RCC 7860 (cell line): ENCODE measurements around the gene PHGDH.
"Not testable (repeated sequence)": the region's sequence is repeated elsewhere in the genome, so short reads cannot be mapped to it uniquely, and the experiment has no call there.

Source experiments
- DNase-seq: peaks from one replicate; pipeline ENCODE4 v3.0.0-alpha.2; 2015; ENCODE audit warnings: low spot score
- FAIRE-seq: peaks from 2 replicates; lab custom pipeline; 2012; peaks lifted over from hg19 to GRCh38; lab: Jason Lieb, UNC

The PHGDH gene

DNA sequence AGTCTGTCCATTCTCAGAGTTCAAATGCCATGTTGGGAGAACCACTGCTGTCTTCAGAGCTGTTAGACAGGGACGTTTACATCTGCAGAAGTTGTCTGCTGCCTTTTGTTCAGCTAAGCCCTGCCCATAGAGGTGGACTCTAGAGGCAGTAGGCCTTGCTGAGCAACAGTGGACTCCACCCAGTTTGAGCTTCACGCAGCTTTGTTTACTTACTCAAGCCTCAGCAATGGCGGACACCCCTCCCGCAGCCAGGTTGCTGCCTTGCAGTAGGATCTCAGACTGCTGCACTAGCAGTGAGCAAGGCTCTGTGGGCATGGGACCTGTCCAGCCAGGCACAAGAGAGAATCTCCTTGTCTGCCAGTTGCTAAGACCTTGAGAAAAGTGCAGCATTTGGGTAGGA, 14.9 kb upstream of the PHGDH start:
- not testable (repeated sequence) for FAIRE-seq, DNase-seq

GRCh38 chr1:119697598-119697997, 14.1 kb upstream of the PHGDH start:
- DNase-seq, result no peak
- no peak for FAIRE-seq

GRCh38 chr1:119700326-119700725, 11.4 kb upstream of the PHGDH start:
- FAIRE-seq (no peak), DNase-seq (no peak)

- FAIRE-seq (no peak), DNase-seq (no peak)
Observed at GRCh38 chr1:119701659-119702058, 10.1 kb upstream of the PHGDH start.

GRCh38 chr1:119702384-119702783, 9.3 kb upstream of the PHGDH start:
- no peak for DNase-seq
- FAIRE-seq, result no peak

- FAIRE-seq (no peak), DNase-seq (no peak)
Observed at GRCh38 chr1:119703666-119704450, 7.9 kb upstream of the PHGDH start.

GRCh38 chr1:119706599-119706998, 5.1 kb upstream of the PHGDH start:
- not testable (repeated sequence) for FAIRE-seq

GRCh38 chr1:119711356-119711803, 354 bp upstream of the PHGDH start:
- FAIRE-seq, DNase-seq: not testable (repeated sequence)

More at GRCh38 chr1:119706599-119706998, 5.1 kb upstream of the PHGDH start:
- DNase-seq, result not testable (repeated sequence)

- no peak for DNase-seq
- FAIRE-seq, result no peak
Observed at GRCh38 chr1:119712342-119713038, 756 bp downstream of the PHGDH start.

GRCh38 chr1:119713039-119713748, 1.5 kb downstream of the PHGDH start:
- FAIRE-seq, result no peak
- DNase-seq, result no peak

GRCh38 chr1:119713749-119714456, 2.2 kb downstream of the PHGDH start:
- no peak for FAIRE-seq
- no peak for DNase-seq

DNA sequence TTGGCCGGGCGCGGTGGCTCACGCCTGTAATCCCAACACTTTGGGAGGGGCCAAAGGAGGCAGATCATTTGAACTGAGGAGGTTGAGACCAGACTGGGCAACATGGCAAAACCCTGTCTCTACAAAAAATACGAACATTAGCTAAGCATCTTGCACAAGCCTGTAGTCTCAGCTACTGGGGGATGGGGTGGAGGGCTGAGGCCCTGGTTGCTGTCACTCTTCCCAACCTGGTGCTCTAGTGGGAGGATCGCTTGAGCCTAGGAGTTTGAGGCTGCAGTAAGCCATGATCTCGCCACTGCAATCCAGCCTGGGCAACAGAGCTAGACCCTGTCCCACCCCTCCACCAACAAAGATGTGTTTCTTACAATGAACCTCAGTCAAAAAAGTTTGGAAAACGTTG, 2.8 kb downstream of the PHGDH start:
- DNase-seq (no peak), FAIRE-seq (no peak)

GRCh38 chr1:119715542-119715941, 3.8 kb downstream of the PHGDH start:
- DNase-seq, result no peak

GRCh38 chr1:119718409-119718808, 6.7 kb downstream of the PHGDH start:
- FAIRE-seq, result no peak

More at GRCh38 chr1:119715542-119715941, 3.8 kb downstream of the PHGDH start:
- no peak for FAIRE-seq

GRCh38 chr1:119718972-119719371, 7.2 kb downstream of the PHGDH start:
- DNase-seq (no peak), FAIRE-seq (no peak)

More at GRCh38 chr1:119718409-119718808, 6.7 kb downstream of the PHGDH start:
- no peak for DNase-seq

- no peak for FAIRE-seq
- no peak for DNase-seq
Observed at GRCh38 chr1:119720866-119721440, 9.2 kb downstream of the PHGDH start.

DNA sequence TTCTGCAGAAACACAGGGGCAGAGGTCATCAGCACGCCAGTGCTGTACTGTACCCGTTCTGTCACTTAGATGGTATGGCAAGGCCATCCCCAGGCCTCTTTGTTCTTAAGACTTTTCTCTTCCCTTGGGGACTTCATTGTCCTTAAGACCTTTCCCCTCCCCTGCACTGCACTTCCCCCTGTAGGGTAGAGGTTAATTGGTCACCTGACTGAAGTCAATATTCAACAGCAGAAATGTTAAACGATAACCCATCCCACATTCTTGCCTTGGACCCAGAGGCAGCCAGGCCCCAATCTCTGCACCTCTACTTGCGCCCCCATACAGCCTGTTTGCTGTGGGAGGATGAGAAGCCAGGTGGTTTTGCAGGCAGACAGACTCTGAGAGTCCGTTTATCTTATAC, 10.2 kb downstream of the PHGDH start:
- FAIRE-seq, result no peak
- DNase-seq, result no peak

GRCh38 chr1:119724611-119725218, 13.0 kb downstream of the PHGDH start:
- no peak for DNase-seq
- no peak for FAIRE-seq

DNA sequence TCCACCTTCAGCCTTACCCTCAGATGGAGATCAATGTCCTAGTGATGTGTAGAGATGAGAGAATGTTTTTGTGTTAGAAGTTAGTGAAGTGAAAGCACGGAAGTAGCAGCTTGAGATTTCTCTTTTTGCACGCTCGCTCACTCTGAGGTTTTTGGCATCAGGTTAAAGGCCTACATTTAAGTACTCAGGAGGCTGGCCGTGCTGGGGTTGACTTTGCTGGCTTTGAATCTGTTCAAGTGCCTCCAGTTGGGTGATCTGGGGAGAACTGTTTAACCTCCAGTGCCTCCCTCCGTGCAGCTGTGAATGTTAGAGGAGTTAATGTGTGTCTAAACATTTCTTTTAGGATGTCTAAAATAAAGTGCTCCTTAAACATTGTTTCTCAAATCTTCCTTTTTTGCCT, 13.9 kb downstream of the PHGDH start:
- FAIRE-seq (no peak), DNase-seq (no peak)

GRCh38 chr1:119727991-119728390, 16.3 kb downstream of the PHGDH start:
- FAIRE-seq (no peak), DNase-seq (no peak)
